Keratinocyte (primary cell): ENCODE results near the gene C2orf49.

Experiments
- EZH2 ChIP-seq: IDR thresholded peaks from one replicate; pipeline ENCODE4 v1.6.1; 2012; ENCODE audit warnings: inconsistent platforms, mild to moderate bottlenecking, low read length, moderate library complexity
- TF ChIP-seq, protein P1 (sequence below), 3 experiments: IDR thresholded peaks in 1 of 3; conservative IDR thresholded peaks in 1 of 3; optimal IDR thresholded peaks in 1 of 3; 2 replicates in 2 of 3; 3 replicates in 1 of 3; pipeline versions ENCODE3 to v1.5.1; 2011; ENCODE audit warnings: low read length in 3 of 3, mild to moderate bottlenecking in 3 of 3, moderate library complexity in 2 of 3, control low read depth in 1 of 3, inconsistent platforms in 1 of 3; ENCODE audit not compliant: insufficient read depth in 2 of 3; ENCODE audit errors: extremely low read depth in 1 of 3

GRCh38 chr2:105317937-105318336 is 19.4 kb upstream of the C2orf49 start:
- TF ChIP-seq EZH2, result no peak
- TF ChIP-seq, protein P1, sequence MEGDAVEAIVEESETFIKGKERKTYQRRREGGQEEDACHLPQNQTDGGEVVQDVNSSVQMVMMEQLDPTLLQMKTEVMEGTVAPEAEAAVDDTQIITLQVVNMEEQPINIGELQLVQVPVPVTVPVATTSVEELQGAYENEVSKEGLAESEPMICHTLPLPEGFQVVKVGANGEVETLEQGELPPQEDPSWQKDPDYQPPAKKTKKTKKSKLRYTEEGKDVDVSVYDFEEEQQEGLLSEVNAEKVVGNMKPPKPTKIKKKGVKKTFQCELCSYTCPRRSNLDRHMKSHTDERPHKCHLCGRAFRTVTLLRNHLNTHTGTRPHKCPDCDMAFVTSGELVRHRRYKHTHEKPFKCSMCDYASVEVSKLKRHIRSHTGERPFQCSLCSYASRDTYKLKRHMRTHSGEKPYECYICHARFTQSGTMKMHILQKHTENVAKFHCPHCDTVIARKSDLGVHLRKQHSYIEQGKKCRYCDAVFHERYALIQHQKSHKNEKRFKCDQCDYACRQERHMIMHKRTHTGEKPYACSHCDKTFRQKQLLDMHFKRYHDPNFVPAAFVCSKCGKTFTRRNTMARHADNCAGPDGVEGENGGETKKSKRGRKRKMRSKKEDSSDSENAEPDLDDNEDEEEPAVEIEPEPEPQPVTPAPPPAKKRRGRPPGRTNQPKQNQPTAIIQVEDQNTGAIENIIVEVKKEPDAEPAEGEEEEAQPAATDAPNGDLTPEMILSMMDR (optimal IDR thresholded peaks at IDR 0.05 in 1 of 3, IDR thresholded peaks at IDR 0.05 in 1 of 3, conservative IDR thresholded peaks at IDR 0.05 in 1 of 3; ENCODE audit: extremely low read depth in 1 of 3, insufficient read depth in 2 of 3, low read length in 3 of 3), result no peak
